GM21390 (cell line): ENCODE results near the gene TRIM63.

Experiments
- ATAC-seq: cut with Tn5 transposase; IDR thresholded peaks from one replicate; pipeline ENCODE4 v1.9.1; 2021; ENCODE audit not compliant: unreplicated experiment

The TRIM63 gene

DNA sequence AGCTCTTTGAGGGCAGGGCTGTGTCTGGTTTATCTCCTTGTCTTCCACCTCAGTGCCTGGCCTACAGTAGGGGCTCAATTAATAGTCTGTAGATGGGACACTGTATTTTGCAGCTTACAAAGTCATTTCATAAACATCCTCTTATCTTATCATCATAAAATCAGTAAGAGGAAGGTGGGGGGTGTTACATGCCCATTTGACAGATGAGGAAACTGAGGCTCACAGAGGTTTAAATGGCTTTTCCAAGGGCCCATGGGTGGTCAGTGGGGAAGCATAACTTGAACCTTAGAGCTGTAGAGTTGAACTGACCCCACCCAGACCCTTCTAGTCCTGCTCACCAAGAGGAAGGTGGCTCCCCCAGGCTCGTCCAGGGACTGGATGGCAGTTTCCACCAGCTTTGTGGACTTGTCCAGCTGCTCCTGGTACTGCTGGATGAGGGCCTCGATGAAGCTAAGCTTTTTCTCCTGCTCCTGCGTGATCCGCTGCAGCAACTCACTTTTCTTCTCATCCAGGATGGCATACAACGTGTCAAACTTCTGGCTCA, 9.3 kb downstream of the TRIM63 start:
- ATAC-seq, result no peak

DNA sequence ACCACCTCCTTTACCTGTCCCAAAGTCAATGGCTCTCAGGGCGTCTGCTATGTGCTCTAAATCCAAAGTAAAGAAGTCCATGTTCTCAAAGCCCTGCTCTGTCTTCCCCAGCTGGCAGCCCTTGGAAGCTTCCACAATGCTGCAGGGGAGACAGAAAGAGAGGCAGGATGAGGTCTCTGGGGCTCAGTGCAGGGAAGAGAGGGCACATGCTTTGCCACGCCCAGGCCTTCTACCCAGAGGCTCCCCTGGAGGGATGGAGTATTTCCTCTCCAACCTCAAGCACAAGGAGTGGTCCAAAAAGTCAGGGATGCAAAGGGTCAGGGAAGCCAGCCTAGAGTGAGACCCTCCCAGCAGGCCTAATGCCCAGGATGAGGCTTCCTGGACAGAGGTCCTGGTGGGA, 10.2 kb downstream of the TRIM63 start:
- ATAC-seq, result no peak

DNA sequence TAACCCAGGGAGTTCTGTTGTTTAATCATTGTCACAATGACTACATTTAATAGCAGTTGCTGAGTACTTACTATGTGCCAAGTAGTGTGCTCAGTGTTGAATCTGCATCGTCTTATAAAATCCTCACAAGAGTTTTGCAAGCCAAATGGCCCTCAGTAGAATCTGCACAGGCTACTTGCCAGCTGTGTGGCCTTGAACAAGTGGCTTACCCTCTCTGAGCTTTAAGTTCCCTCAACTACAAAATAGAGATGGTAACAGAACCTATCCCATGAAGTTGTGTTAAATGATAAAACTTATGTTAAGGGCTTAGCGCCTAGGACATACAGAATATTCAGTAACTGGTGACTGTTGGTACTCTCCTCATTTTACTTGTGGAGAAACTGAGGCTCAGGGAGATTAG, 12.4 kb downstream of the TRIM63 start:
- ATAC-seq, result no peak

DNA sequence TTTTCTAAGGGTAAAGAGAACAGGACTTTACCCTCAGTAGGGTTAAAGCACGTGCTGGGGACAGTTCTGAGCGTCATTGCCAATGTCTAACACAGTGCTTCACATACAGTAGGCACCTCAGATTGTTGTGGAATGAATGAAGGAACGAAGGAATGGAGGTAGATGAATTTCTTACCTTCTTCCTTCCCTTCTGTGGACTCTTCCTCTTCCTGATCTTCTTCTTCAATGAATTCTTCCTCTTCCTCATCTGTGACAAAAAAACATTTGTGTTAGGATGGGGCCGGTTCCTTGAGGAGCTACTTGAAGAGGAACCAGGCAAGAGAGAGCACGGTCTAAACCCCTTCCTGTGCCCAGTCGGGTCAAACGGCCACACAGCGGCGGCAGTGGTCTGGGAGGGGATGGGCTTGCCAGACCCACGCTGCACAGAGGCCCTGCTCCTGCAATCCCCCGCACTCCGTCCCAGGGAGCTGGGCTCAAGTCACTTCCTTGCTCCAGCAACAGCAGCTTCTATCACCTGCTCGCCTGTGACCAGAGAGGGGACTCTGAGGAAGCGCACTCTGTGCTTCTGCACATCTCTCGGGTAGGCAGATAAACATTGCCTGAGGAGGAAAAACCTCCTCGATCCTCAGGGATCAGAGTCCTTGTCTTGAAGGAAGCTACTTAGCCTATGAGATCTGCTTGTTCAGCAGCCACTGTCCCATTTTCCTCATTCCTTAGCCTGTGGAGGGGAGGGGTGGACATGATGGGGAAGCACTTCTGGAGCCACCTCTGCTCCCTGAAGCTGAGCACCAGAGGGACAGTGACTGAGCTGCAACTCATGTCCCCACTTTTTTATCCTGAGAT, 13.5 kb downstream of the TRIM63 start:
- no peak for ATAC-seq

DNA sequence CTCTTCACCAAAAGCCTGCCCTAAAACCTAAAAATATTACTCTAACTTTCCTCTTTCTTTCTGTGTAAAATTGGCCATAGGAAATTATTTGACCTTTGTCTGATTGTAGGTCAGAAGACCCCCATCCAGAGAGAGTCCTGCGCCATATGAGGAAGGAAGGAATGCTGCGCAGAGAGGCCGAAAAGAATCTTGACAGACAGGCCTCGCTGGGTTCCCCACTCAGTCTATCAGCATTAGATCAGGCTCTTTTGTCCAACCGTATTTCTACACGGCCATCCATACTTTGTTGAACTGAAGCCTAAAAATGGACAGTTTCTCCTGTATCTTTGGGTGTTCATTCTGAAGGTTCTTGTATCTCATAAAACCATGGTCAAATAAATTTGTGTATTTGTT, 17.2 kb downstream of the TRIM63 start:
- no peak for ATAC-seq

DNA sequence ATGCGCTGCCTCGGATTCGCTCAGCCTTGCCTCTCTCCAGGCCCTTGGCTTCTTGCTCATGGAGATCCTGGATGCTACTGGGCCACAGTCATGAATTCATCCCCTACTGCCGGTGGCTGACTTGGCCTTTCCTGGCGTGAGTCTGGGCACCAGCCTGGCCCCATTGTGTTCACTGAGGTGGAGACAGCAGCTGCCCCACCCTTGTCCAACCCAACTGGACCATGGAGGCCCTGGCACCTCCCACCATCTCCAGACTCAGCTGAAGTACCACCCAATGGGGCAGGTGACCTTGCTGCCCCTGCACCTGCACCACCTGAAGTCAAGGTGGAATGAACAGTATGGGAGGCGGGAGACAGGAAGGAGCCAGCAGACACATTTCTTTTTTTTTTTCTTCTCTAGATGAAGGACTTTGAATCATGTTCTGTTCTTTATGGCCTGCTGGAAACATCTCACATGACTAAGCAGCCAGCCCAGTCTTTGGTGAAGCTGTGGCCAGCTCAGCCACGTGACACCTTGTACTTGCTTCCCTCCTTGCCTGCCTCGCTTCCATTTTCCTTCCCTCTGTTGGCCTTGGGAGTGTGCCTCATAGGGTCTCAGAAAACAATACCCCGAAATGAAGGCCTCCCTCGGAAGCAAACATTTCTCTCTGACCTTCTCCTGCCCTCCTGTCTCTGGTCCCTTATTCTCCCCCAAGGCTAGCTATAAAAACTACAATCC, 17.7 kb downstream of the TRIM63 start:
- ATAC-seq, result no peak

DNA sequence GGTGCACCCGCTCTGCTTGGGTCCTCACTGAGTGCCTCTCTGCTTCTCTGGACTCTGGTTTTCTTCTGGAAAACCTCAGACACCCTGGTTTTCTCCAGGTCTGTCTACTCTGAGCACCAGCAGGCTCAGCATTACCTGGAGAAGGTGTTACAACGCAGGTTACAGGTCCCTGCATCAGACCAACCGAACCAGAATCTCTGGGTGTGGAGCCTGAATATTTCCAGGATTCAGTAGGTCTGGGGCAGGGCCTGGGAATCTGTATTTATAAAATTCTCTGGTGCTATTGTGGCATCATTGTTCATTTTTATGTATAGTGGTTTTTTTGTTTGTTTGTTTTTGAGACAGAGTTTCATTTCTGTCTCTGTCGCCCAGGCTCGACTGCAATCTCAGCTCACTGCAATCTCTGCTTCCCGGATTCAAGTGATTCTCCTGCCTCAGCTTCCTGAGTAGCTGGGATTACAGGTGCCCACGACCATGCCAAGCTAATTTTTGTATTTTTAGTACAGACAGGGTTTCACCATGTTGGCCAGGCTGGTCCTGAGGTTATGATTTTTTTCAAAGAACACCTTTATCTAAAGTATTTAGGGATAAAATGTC, 20.1 kb downstream of the TRIM63 start:
- ATAC-seq, result no peak

DNA sequence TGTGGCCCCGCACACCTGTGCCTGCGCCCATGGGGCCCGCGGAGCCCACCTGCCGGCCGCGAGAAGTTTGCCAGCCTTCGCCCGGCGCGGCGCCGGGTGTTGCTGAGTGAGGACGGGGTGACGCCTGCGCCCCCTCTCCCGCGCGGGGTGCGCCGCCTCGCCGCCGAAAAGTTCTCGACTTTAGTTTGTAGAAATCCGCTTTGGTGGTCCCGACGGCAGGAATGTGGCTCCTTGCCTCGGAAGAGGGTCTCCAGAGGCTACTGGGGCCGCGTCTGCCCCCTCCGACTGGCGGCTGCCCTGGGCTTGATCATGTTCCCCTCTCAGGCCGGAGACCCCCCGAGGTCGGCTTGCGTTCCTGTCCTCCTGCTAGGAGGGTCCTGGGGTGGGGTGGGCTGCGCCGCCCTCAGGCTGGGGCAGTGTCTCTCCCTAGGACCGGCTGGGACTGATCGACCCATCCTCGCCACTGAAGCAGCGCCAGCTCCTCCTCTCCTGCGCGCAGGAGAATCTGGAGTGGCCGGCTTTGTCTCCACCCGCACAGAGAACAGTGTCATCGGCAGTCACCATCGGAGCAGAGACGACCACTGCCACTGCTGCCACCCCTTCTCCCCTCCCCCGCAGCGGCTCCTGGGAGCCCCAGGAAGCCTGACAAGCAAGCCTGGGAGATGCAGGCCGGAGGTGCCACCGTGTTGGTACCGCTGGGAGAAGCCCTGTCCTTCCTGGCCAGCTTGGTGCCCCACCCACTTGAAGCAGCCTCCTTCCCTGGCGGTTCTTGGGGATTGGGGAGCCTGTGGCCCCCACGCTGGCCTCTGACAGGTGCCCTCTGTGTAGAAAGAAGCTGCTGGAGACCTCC, 21.0 kb downstream of the TRIM63 start:
- ATAC-seq, result no peak

DNA sequence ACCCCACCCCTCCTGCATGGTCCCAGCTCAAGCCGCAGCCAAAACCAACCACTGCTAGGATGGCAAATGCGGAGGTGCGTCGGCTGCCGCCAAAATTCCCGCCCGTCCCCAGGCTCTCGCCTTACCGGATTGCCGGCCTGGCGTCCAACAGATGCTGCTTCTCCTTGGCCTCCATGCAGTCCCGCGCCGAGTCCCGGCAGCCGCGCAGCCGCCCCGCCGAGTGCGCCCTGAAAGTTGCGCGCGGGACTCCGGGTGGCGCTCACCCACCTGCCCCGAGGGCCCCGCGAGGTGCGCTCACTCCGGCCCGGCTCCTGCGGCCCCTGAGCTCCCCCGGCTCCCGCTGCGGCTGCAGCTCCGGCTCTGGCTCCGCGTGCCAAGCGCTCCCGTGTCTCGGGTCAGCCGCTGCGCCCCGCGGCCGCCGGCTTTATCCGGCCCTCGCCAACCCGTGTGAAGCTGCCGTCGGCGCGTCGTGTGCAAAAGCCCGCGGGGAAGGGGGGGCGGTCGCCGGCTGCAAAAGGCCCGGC, 21.6 kb downstream of the TRIM63 start, which contains the start of gene SLC30A2:
TSS of gene SLC30A2 (minus strand) at position 397 of the 524 bp plus-strand sequence. CDS start at position 175, 222 bp downstream.
- no peak for ATAC-seq

DNA sequence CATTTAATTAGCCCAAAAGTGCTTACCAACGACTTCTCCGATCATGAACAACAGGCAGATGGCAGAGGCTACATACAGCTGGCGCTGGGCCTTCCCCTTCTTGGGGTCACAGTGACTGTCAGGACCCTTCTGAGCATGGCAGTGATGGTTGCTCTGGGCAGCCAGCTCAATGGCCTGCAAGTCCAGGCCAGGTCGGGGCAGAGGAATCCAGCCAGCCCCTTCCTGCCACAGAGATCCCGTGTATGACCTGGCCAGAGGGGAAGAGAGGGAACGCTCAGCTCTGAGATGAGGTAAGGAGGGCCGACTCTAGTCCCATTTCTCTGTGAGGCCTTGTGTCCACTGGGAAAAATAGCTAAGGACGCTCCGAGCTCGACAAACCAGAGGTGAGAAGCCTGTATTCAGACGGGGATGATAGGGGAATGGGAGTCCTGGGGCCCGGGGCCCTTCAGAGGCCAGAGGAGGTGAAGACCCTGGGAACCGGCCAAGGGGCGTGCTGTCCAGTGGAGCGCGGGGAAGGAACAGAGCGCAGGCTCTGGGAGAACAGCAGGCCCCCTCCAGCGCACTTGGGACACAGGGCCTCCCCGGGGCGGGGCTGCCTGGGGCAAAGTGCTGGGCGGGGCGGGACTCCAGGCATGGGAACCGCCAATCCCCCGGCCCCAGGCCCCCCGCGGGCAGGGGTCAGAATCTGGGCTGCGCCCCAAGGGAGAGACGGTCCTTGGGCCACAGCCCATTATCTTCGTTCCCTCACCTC, 22.3 kb downstream of the TRIM63 start:
- ATAC-seq, result no peak

DNA sequence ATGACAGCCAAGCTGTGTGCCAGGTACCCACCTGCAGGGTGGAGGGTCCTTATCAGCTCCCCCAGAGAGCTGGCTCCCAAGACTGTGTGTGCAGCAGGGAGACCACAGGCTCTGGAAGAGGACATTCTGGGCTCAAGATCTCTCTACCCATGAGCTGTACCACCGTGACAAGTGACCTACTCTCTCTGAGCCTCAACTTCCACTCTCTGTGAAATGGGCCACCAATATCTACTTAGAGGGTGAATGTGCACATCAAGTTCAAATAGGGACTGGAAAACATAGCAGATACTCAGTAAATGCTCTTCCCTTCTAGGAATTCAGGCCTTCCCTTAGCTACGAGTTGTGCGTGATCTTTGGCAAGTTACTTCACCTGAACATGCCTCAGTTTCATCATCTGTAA, 23.0 kb downstream of the TRIM63 start:
- no peak for ATAC-seq

DNA sequence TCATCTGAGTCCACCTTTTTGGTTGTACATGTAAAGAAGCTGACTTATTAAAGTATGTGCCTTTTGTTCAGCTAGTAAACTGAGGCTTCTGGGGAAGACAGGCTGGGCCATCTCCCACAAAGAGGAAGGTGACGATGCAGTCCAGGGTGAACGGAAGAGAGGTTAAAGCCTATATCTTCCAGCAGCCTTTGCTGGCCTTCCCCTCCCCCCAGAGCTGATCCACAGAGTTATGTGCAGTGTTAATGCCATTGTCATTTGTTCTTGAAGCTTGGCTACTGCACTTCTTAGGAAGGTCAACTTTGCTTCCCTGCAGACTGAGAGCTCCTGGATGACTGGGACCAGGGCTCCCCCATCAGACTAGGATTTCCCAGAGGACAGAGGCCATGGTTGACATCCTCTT, 23.7 kb downstream of the TRIM63 start:
- ATAC-seq, result no peak

DNA sequence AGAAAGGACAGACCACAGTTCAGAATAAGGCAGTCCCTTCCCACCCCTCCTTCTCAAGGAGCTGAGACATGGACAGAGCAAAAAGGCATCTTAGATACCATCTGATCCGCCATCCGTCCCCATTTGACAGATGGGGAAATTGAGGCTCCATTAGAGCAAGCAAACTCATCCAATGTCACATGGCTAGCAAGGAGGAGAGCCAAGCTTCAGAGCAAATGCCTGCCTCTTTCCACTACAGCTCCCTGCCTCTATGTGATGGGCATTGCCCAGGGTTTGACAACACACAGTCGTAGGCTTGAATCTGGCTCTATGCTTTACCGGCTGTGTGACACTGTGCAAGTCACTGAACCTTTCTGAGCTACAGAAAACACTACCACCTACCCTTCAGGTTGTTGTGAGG, 25.5 kb downstream of the TRIM63 start:
- no peak for ATAC-seq

DNA sequence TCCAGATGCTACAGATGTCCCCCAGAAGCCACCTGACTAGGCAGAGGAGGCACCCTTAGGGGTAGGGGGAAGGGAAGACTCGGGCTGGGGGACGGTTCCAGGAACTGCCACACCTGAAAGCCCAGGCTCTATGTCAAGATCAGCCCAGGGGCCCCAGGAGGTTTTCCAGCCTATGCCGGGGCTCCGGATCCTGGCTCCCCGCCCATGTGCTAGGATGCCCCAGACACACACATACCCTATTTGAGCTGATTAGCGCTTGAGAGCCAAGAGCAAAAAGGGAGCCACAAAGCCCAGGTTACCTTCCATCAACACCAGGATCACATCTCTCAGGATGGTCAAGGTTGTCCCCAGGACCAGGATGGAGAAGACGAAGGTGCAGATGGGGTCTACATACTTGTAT, 26.0 kb downstream of the TRIM63 start:
- ATAC-seq, result no peak

DNA sequence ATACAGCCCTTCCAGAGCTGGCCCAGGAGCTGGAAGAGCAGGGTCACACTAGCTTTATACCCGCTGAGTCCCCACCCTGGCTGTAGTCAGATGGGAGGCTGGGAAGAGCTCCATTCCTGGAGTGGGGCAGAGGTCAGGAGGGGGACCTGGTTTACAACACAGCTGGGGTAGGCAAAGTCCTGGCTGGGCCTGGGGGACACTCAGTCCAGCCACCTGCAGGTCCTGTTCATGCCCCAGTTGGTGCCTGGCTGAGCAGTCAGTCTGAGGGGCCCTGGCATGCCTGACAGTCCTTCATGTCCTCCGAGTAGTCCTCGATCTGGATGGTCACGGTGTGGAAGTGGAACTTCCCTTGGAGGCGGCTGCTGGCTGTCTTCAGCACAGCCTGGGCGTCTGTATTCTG, 28.5 kb downstream of the TRIM63 start:
- ATAC-seq, result no peak

DNA sequence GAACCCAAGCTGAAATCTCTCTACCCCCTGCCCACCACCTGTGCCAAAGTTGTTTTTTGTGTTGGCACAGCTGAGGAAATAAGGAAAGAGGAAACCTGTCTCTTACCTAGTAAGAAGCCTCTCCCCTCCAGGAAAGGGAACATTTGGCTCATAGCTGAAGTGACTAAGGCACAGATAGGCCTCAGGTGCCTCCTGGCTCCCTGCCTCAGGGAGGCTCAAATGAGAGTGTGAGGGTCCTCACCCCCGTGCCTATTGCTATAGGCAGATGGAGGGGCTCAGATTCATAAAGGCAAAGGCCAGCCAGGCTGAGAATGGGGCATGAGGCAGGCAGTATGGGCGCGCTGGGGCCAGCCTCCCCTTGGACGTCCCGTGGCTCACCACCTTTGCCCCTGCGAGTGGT, 29.0 kb downstream of the TRIM63 start:
- no peak for ATAC-seq

DNA sequence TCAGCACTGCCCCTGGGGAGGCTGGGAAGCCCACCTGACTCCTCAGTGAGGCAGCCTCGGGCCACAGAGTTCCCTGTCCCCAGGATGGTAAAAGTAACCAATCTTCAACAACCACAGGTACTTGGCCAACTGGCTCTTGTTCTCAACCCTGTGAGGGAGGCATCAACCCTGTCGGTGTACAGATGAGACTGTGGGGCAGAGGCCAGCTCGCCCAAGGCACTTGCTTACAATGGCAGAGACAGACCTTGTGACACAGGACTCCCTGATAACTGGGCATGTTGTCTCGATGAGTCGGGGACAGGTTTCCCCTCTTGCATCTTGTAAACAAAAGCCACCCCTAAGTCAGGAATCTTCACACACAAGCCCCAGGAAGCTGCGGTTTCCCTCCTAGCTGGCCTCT, 29.5 kb downstream of the TRIM63 start:
- no peak for ATAC-seq

DNA sequence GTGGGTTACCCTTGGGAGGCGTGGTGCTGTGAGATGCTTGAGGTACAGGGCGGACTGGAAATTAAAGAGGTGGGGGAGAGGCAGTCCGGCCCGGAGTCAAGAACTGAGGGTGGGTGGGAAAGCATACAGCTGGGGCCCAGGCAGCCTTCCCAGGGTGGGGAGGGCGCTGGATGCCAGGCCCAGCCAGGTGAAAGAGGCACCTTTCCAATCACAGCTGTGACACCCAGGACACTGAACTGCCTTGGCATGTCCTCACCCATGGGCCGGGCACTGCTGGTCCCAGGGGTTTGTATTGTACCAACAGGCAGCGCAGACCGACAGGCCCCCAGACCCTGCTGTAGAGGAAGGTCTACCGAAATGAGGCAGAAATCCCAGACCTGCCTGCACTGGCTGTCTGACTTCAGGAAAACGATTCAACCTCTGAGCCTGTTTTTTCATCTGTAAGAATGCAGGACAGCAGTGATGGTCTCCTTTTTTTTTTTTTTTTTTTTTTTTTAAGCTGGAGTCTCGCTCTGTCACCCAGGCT, 30.6 kb downstream of the TRIM63 start:
- ATAC-seq, result no peak

DNA sequence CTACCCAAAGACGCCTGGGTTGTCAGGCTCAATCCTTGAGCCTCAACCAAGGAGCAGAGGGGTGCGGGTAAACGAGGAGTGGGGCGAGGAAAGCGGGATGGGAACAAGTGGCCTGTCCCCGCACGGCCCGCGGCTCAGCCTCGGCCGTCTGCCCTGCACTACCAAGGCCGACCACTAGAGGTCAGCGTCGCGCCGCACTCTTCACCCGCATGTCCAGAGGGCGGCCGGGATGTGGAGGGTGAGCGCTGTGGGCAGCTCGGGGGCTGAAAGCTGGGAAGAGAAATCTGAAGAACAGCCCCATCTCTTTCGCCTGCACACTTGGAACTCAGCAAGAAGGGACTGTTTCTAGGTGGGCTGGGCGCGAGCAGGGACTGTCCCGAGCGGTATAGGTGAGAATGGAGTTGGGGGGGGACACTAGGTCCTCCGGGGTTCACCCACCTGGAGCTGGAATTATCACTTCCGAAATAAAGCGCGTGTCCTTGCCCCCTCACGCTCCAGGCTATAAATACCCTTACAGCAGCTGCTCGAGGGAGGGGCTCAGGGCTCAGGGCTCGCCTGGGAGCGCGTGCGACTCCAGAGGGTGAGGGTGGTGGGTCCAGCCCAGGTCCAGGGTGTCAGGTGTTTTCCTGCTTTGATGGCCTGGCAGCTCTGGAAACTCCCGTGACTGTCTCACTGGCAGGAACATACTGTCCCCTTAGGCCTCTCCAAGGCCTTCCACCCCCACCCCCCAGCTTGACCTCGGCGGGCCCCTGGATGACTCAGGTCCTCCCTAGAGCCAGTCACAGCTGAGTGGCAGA, 31.3 kb downstream of the TRIM63 start:
- ATAC-seq, result peak; percentile 64
